ENCODE results near the gene EBP. TPM values are rescaled to one million over a fixed set of nuclear protein-coding genes. Genes with fewer than 3 reads are reported as not detected.
"Not testable (repeated sequence)": the region's sequence is repeated elsewhere in the genome, so short reads cannot be mapped to it uniquely, and the experiment has no call there.

The EBP gene
- total RNA-seq, 4 donors from 2014 or later = 19.9 to 88.7 (median 67.6) TPM

DNA sequence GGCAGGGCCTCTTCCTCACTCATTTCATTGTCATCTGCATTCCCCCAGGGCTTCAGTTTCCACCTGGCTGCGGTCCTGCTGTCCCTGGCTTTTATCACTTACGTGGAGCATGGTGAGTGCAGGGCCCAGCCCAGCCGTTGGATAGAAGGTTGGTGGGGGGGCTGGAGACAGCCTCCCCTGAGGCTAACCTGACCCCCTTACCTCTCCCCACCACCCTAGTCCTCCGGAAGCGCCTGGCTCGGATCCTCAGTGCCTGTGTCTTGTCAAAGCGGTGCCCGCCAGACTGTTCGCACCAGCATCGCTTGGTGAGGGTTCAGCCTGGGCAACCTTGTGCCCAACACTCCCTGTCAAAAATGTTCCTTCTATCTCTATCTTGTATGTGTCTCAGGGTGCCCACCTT is 5.8 kb upstream of the EBP start:
- intact Hi-C loops (cut with DNase I; ENCODE audit: low total_unique reads) = no loop called here
- no peak overlapping the region for H3K27ac ChIP-seq
- H3K36me3 ChIP-seq = no peaks in the 10 kb centered on the region
- no peaks in the 10 kb centered on the region for H3K9me3 ChIP-seq
- H3K27me3 ChIP-seq = no peaks in the 10 kb centered on the region
- TF ChIP-seq EP300 (IDR thresholded peaks at IDR 0.05; ENCODE audit: low read depth) (no peak), CTCF (IDR thresholded peaks at IDR 0.05) (no peak), POLR2AphosphoS5 (IDR thresholded peaks at IDR 0.05) (no peak), POLR2A (IDR thresholded peaks at IDR 0.05) (no peak)
- in situ Hi-C loops (cut with MboI; ENCODE audit: low pct_ligation_motif_present in 1 of 4, low pct_unique_long_range_greater_than_20kb in 1 of 4, low sequenced_read_pairs in 3 of 4) = no loop called here
- no peaks in the 10 kb centered on the region for H3K4me1 ChIP-seq
- no peak overlapping the region for H3K4me3 ChIP-seq
- no peak for DNase-seq
- 82% methylated on average over 10 of the region's 10 CpGs; no CpG with 5 or more reads in 1 of the 2 donors for WGBS, 2 donors (ENCODE audit: low coverage in 1 of 2)

GRCh38 chrX:48516285-48516684 is 5.3 kb upstream of the EBP start:
- DNase-seq = no peak
- no peaks in the 10 kb centered on the region for H3K4me1 ChIP-seq
- in situ Hi-C loops (cut with MboI; ENCODE audit: low pct_ligation_motif_present in 1 of 4, low pct_unique_long_range_greater_than_20kb in 1 of 4, low sequenced_read_pairs in 3 of 4) = no loop called here
- H3K4me3 ChIP-seq = no peak overlapping the region
- intact Hi-C loops (cut with DNase I; ENCODE audit: low total_unique reads) = no loop called here
- WGBS, 2 donors (ENCODE audit: low coverage in 1 of 2) = 81 to 86% methylated on average over 4 to 10 of the region's 10 CpGs
- H3K36me3 ChIP-seq = no peaks in the 10 kb centered on the region
- no peaks in the 10 kb centered on the region for H3K9me3 ChIP-seq
- no peaks in the 10 kb centered on the region for H3K27me3 ChIP-seq
- H3K27ac ChIP-seq = no peak overlapping the region
- TF ChIP-seq EP300 (IDR thresholded peaks at IDR 0.05; ENCODE audit: low read depth) = no peak
- TF ChIP-seq POLR2A (IDR thresholded peaks at IDR 0.05) = no peak
- no peak for TF ChIP-seq POLR2AphosphoS5 (IDR thresholded peaks at IDR 0.05)
- no peak for TF ChIP-seq CTCF (IDR thresholded peaks at IDR 0.05)

DNA sequence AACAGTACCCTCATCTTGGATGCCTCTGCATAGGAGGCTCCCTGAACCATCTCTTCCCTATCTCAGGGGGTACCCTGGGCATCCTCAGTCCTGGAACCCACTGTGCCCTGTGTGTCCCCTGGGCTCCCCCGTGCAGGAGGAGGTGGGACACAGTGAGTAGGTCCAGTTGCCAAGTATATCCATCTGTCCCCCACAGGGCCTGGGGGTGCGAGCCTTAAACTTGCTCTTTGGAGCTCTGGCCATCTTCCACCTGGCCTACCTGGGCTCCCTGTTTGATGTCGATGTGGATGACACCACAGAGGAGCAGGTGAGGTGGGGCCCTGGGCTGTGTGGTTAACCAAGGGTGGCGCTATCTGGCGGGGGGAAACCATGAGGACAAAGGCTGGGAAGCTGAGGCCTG is 4.6 kb upstream of the EBP start:
- TF ChIP-seq POLR2AphosphoS5 (IDR thresholded peaks at IDR 0.05) (no peak), POLR2A (IDR thresholded peaks at IDR 0.05) (no peak), EP300 (IDR thresholded peaks at IDR 0.05; ENCODE audit: low read depth) (no peak), CTCF (IDR thresholded peaks at IDR 0.05) (no peak)
- Histone ChIP-seq H3K9me3 (no peaks in the 10 kb centered on the region), H3K36me3 (no peaks in the 10 kb centered on the region), H3K27me3 (no peaks in the 10 kb centered on the region), H3K4me3 (no peak overlapping the region), H3K27ac (no peak overlapping the region), H3K4me1 (no peaks in the 10 kb centered on the region)
- intact Hi-C loops (cut with DNase I; ENCODE audit: low total_unique reads) (no loop called here), in situ Hi-C loops (cut with MboI; ENCODE audit: low pct_ligation_motif_present in 1 of 4, low pct_unique_long_range_greater_than_20kb in 1 of 4, low sequenced_read_pairs in 3 of 4) (no loop called here)
- no peak for DNase-seq
- 68% methylated on average over 5 of the region's 5 CpGs; no CpG with 5 or more reads in 1 of the 2 donors for WGBS, 2 donors (ENCODE audit: low coverage in 1 of 2)

GRCh38 chrX:48519481-48519880 is 2.1 kb upstream of the EBP start:
- in situ Hi-C loops (cut with MboI; ENCODE audit: low pct_ligation_motif_present in 1 of 4, low pct_unique_long_range_greater_than_20kb in 1 of 4, low sequenced_read_pairs in 3 of 4); H3K27me3 ChIP-seq; H3K4me1 ChIP-seq; H3K9me3 ChIP-seq; H3K36me3 ChIP-seq; H3K4me3 ChIP-seq; H3K27ac ChIP-seq; DNase-seq; intact Hi-C loops (cut with DNase I; ENCODE audit: low total_unique reads): not testable (repeated sequence)
- WGBS, 2 donors (ENCODE audit: low coverage in 1 of 2) = 59% methylated on average over 4 of the region's 4 CpGs; no CpG with 5 or more reads in 1 of the 2 donors

- no peak for TF ChIP-seq POLR2A (IDR thresholded peaks at IDR 0.05)
- no peak for TF ChIP-seq POLR2AphosphoS5 (IDR thresholded peaks at IDR 0.05)
- TF ChIP-seq EP300 (IDR thresholded peaks at IDR 0.05; ENCODE audit: low read depth) = no peak
- TF ChIP-seq CTCF (IDR thresholded peaks at IDR 0.05) = no peak
- no peak for DNase-seq
- in situ Hi-C loops (cut with MboI; ENCODE audit: low pct_ligation_motif_present in 1 of 4, low pct_unique_long_range_greater_than_20kb in 1 of 4, low sequenced_read_pairs in 3 of 4) = no loop called here
- Histone ChIP-seq H3K4me1 (peaks cover 0 to 9% (median 4%) of the 10 kb centered on the region in 4 donors), H3K9me3 (no peaks in the 10 kb centered on the region), H3K4me3 (no peak overlapping the region), H3K27ac (no peak overlapping the region), H3K27me3 (no peaks in the 10 kb centered on the region), H3K36me3 (no peaks in the 10 kb centered on the region)
- intact Hi-C loops (cut with DNase I; ENCODE audit: low total_unique reads) = no loop called here
- 81 to 83% methylated on average over 1 to 2 of the region's 2 CpGs for WGBS, 2 donors (ENCODE audit: low coverage in 1 of 2)
Observed at GRCh38 chrX:48520455-48520854, 1.2 kb upstream of the EBP start.
